ENCODE measurements around the gene C10orf120.

The C10orf120 gene

DNA sequence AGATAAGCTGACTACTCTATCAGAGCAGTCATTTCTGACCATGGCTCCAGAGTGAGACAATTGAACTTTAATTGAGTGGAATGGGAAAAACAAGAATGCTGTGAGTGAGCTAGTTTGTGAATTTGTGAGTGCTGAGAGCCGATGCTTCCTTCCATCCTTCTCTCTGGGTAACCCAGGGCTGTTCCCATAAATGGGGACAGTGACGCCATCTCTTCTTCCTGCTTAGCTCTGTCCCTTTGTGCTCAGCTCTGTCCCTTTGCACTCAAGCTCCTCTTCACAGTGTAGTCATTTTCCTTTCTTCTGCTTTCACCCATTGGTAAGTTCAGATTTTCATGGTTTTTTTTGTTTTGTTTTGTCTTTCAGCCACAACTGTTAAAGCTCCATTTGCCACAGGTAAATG is 24.4 kb downstream of the C10orf120 start:
- no peaks in the 10 kb centered on the region for H3K4me1 Mint-ChIP-seq
- no peaks in the 10 kb centered on the region for H3K9me3 Mint-ChIP-seq
- H3K27ac Mint-ChIP-seq: no peak overlapping the region
- H3K27me3 Mint-ChIP-seq: peaks cover 8% of the 10 kb centered on the region
- no peak overlapping the region for H3K4me3 Mint-ChIP-seq
- no peaks in the 10 kb centered on the region for H3K36me3 Mint-ChIP-seq

- no peaks in the 10 kb centered on the region for H3K36me3 Mint-ChIP-seq
- H3K27me3 Mint-ChIP-seq: peaks cover 8% of the 10 kb centered on the region
- H3K4me1 Mint-ChIP-seq: no peaks in the 10 kb centered on the region
- H3K9me3 Mint-ChIP-seq: no peaks in the 10 kb centered on the region
- H3K4me3 Mint-ChIP-seq: no peak overlapping the region
- no peak overlapping the region for H3K27ac Mint-ChIP-seq
Observed at GRCh38 chr10:122674781-122675180, 24.9 kb downstream of the C10orf120 start.

- Mint-ChIP-seq H3K27me3 (peaks cover 7% of the 10 kb centered on the region), H3K27ac (no peak overlapping the region), H3K4me3 (no peak overlapping the region), H3K9me3 (no peaks in the 10 kb centered on the region), H3K36me3 (no peaks in the 10 kb centered on the region), H3K4me1 (no peaks in the 10 kb centered on the region)
Observed at GRCh38 chr10:122673731-122674130, 25.9 kb downstream of the C10orf120 start.

GRCh38 chr10:122673269-122673668 is 26.4 kb downstream of the C10orf120 start:
- Mint-ChIP-seq H3K36me3 (no peaks in the 10 kb centered on the region), H3K4me3 (no peak overlapping the region), H3K9me3 (no peaks in the 10 kb centered on the region), H3K4me1 (no peaks in the 10 kb centered on the region), H3K27ac (no peak overlapping the region), H3K27me3 (peaks cover 8% of the 10 kb centered on the region)

DNA sequence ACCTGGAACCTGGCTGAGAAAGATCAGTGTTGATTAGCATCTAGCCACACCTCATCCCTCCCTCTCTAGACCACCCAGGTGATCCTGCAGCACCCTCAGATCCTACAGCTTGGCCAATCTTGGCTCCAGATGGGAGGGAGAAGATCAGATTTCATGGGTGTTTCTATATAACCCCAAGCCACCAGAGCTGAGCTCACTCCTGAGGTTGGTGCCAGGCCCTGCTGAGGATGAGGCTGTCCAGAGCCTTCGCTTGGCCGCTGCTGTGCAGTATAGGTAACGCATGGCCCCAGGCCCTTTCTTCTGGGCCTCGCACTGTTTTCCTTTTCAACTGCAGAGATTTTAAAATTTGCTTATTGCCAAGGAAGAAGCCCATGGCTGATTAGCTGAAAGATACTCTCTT is 27.0 kb downstream of the C10orf120 start:
- no peaks in the 10 kb centered on the region for H3K4me1 Mint-ChIP-seq
- H3K27ac Mint-ChIP-seq: no peak overlapping the region
- no peaks in the 10 kb centered on the region for H3K9me3 Mint-ChIP-seq
- no peak overlapping the region for H3K4me3 Mint-ChIP-seq
- H3K36me3 Mint-ChIP-seq: no peaks in the 10 kb centered on the region
- H3K27me3 Mint-ChIP-seq: peaks cover 10% of the 10 kb centered on the region

DNA sequence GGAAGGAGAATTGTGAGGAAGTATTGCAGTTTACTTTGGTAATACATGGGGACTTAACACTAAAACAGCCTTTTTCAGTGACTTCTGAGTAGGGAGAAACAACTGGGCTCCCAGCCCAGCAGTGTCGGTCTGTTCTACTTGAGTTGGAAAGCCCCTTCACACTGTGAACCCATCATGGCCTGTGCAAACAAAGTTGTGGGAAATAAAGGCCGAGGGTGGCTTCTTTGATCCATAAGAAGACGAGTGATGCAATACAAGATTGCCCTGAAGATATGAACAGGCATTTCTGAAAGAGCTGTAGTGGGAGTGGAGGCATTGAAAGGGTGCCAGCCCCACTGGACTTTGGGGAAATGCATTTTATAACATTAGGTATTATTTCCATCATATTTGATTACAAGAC is 28.3 kb downstream of the C10orf120 start:
- Mint-ChIP-seq H3K36me3 (no peaks in the 10 kb centered on the region), H3K4me1 (no peaks in the 10 kb centered on the region), H3K27ac (no peak overlapping the region), H3K4me3 (no peak overlapping the region), H3K27me3 (peaks cover 12% of the 10 kb centered on the region), H3K9me3 (no peaks in the 10 kb centered on the region)

GRCh38 chr10:122669842-122670241 is 29.8 kb downstream of the C10orf120 start:
- Mint-ChIP-seq H3K36me3 (no peaks in the 10 kb centered on the region), H3K9me3 (no peaks in the 10 kb centered on the region), H3K27ac (no peak overlapping the region), H3K4me3 (no peak overlapping the region), H3K27me3 (peaks cover 15% of the 10 kb centered on the region), H3K4me1 (no peaks in the 10 kb centered on the region)

GRCh38 chr10:122669045-122669444 is 30.6 kb downstream of the C10orf120 start:
- H3K27me3 Mint-ChIP-seq: peaks cover 15% of the 10 kb centered on the region
- no peak overlapping the region for H3K27ac Mint-ChIP-seq
- H3K4me1 Mint-ChIP-seq: no peaks in the 10 kb centered on the region
- H3K36me3 Mint-ChIP-seq: no peaks in the 10 kb centered on the region
- no peaks in the 10 kb centered on the region for H3K9me3 Mint-ChIP-seq
- H3K4me3 Mint-ChIP-seq: no peak overlapping the region

DNA sequence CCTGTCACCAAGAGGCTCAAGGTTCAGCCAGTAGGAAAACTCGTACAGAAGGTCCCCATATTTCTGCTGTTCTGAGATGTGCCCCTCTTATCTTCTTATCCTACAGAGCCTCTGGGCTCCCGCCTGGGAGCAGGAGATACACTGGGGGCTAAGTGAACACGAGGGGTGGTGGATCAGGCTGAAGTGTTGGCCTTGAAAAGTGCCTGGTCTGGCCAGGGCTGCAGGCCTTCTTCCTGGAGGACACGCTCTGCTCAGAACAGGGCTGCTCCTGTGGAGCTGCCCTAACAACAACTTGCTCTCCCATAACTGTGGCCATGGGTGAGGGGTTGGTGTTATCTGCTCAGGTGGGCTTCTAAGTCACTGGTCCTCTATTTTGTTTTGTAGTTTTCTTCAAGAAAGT is 33.7 kb downstream of the C10orf120 start:
- H3K27ac Mint-ChIP-seq: no peak overlapping the region
- H3K4me1 Mint-ChIP-seq: no peaks in the 10 kb centered on the region
- H3K36me3 Mint-ChIP-seq: no peaks in the 10 kb centered on the region
- no peak overlapping the region for H3K4me3 Mint-ChIP-seq
- H3K27me3 Mint-ChIP-seq: peaks cover 16% of the 10 kb centered on the region
- H3K9me3 Mint-ChIP-seq: no peaks in the 10 kb centered on the region

DNA sequence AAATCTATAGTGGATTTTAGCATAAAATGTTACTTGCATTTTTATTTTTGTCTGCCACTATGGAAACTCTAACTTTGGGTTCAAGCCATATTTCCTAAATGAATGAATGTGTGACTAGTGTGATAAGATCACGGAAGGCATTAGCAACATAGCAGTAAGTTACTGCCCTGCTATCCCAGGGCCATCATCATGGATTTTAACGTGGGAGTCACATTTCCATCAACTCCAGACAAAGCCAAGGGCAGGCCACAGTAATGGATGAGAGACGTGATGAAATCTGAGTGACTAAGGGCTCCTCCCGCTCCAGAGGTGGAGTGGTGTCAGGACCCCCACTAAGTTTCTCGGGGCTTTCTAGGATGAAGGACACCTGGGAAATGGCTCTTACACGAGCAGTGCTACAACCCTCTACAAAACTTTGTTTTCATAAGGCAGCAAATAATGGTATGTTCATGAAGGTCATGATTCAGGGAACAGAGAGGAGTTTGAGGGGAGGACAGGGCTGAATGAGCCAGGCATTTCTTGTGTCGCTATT is 34.3 kb downstream of the C10orf120 start:
- H3K27me3 Mint-ChIP-seq: peaks cover 16% of the 10 kb centered on the region
- no peaks in the 10 kb centered on the region for H3K4me1 Mint-ChIP-seq
- no peak overlapping the region for H3K4me3 Mint-ChIP-seq
- no peaks in the 10 kb centered on the region for H3K9me3 Mint-ChIP-seq
- no peak overlapping the region for H3K27ac Mint-ChIP-seq
- H3K36me3 Mint-ChIP-seq: no peaks in the 10 kb centered on the region

DNA sequence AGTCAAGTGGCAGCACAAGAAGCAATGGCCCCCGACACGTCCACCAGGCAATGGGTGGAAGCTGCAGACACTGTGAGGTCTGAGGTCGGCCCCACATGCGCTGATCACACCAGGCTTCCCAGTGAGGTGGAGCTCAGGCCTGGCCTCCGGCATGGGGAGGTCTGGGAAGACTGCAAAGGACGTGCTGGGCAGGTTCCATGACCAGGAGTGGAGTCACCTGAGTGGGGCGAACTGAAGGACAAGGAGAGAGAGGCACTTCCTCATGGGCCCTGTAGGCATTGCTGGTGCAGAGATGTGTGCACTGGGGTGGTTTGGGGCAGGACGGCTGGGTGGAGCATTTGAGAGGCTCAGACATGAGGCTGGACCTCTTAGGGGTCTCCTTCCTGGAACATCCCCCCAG is 35.1 kb downstream of the C10orf120 start:
- Mint-ChIP-seq H3K4me3 (no peak overlapping the region), H3K27me3 (peaks cover 18% of the 10 kb centered on the region), H3K4me1 (no peaks in the 10 kb centered on the region)

GRCh38 chr10:122663516-122664130 is 36.0 kb downstream of the C10orf120 start:
- H3K4me3 Mint-ChIP-seq: no peak overlapping the region
- H3K4me1 Mint-ChIP-seq: no peaks in the 10 kb centered on the region
- no peak overlapping the region for H3K27ac Mint-ChIP-seq
- peaks cover 17% of the 10 kb centered on the region for H3K27me3 Mint-ChIP-seq
- H3K9me3 Mint-ChIP-seq: no peaks in the 10 kb centered on the region
- H3K36me3 Mint-ChIP-seq: no peaks in the 10 kb centered on the region

More for the DNA sequence above, 35.1 kb downstream of the C10orf120 start:
- Mint-ChIP-seq H3K9me3 (no peaks in the 10 kb centered on the region), H3K27ac (no peak overlapping the region), H3K36me3 (no peaks in the 10 kb centered on the region)

DNA sequence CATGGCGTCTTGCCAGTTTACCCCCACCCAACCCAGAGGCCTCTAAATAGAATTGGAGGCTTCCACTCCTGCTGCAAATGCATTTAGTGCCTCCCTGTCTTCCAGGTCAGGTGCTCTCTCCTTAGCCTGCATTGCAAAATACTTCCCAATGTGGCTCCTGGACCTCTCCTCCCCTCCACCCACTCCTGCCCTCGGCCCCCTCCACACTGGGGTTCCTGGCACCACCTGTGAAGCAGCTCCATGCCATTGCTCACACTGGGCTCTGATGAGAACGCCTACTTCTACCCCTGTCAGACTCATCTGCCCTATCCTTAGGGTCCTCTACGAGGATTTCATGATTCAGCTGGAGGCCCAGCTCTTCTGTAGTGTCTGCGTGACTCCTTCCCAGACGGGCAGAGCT is 37.4 kb downstream of the C10orf120 start:
- Mint-ChIP-seq H3K27ac (no peak overlapping the region), H3K4me1 (no peaks in the 10 kb centered on the region), H3K36me3 (no peaks in the 10 kb centered on the region), H3K4me3 (no peak overlapping the region), H3K27me3 (peaks cover 10% of the 10 kb centered on the region), H3K9me3 (no peaks in the 10 kb centered on the region)

DNA sequence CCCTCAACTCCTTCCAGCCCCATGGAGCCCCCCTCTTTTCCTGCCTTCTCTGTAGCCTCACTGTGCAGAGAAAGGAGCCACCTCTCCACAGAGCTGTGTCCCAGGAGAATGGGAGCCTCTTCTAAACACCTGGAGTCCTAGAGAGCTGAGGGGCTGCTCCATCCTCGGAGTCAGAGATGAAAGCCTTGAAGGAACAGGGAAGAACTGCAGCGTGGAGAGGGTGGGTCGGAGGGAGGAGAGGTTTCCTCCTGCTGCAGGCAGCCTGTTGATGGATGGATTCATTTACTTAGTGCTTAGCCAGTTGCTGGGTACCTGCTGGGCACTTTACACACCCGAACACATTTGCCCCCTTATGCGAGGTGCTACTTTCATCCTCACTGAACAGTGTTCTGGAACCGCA is 39.0 kb downstream of the C10orf120 start:
- H3K4me3 Mint-ChIP-seq: no peak overlapping the region
- H3K4me1 Mint-ChIP-seq: no peaks in the 10 kb centered on the region
- H3K9me3 Mint-ChIP-seq: no peaks in the 10 kb centered on the region
- peaks cover 10% of the 10 kb centered on the region for H3K27me3 Mint-ChIP-seq
- H3K27ac Mint-ChIP-seq: no peak overlapping the region
- no peaks in the 10 kb centered on the region for H3K36me3 Mint-ChIP-seq

DNA sequence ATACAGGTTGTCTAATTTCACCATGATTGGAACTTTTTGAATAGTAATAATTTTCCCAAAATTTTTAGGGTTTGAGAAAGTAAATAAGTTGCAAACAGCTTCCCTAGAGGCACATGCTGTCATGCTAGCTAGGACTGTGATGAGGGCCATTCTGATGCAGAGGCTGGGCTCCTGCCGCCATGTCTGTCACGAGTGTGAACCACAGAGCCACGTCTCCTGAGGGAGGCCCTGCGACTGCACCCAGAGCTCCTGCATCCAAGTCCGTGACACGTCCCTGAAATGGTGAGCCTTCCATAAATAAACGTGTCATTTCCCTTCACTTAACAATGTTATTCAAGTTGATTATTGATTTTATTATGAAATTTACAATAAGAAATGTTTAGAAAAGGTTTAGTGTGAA is 40.0 kb downstream of the C10orf120 start:
- H3K27me3 Mint-ChIP-seq: peaks cover 10% of the 10 kb centered on the region
- no peak overlapping the region for H3K27ac Mint-ChIP-seq
- no peak overlapping the region for H3K4me3 Mint-ChIP-seq
- no peaks in the 10 kb centered on the region for H3K4me1 Mint-ChIP-seq
- H3K9me3 Mint-ChIP-seq: no peaks in the 10 kb centered on the region
- no peaks in the 10 kb centered on the region for H3K36me3 Mint-ChIP-seq

DNA sequence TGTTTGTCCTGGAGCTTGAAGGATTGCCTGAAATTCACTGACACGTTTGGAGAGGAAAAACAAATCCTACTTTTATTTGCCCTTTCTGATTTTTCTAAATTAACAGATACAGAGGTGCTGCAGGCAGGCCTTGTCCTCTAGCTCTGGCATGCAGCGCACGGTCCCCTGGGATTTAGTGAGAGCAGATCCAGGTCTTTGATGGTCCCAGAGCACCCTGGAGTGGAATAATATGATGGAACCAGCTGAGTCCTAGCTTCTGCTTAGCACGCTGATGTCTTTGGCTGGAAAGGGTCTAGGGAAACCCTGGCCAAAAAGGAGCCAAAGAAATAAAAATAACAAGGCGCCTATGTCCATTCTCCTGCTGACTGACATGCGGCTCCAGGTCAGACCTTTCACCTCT is 40.5 kb downstream of the C10orf120 start:
- no peaks in the 10 kb centered on the region for H3K9me3 Mint-ChIP-seq
- no peak overlapping the region for H3K27ac Mint-ChIP-seq
- H3K4me3 Mint-ChIP-seq: no peak overlapping the region
- no peaks in the 10 kb centered on the region for H3K4me1 Mint-ChIP-seq
- H3K27me3 Mint-ChIP-seq: peaks cover 10% of the 10 kb centered on the region
- H3K36me3 Mint-ChIP-seq: no peaks in the 10 kb centered on the region
